K562 (cell line): ENCODE results near the gene HSD3B2.

Experiments used
- ADNP ChIP-seq: fragments of 200-800 bp; sonication (Bioruptor generic); IDR thresholded peaks from 2 replicates; pipeline ENCODE4 v1.6.1; 2016; ENCODE audit warnings: missing genetic modification characterization, missing compliant biosample characterization
- MAZ ChIP-seq, 2 experiments: fragments of 450-650 bp in 1 of 2; sonication (generic) in 1 of 2; formaldehyde crosslinking; IDR thresholded peaks in 1 of 2; conservative IDR thresholded peaks in 1 of 2; 2 replicates each; pipeline versions ENCODE4 v1.4.0 to v1.5.0; 2020; ENCODE audit warnings: mild to moderate bottlenecking in 1 of 2, missing genetic modification reagents in 1 of 2
- MEF2A ChIP-seq: IDR thresholded peaks from 2 replicates; pipeline ENCODE4 v1.6.1; 2011; ENCODE audit warnings: low read depth, mild to moderate bottlenecking, low read length, moderate library complexity; ENCODE audit not compliant: control insufficient read depth
- PKNOX1 ChIP-seq: fragments of 450-650 bp; IDR thresholded peaks from 2 replicates; pipeline ENCODE4 v1.6.1; 2016
- SRF ChIP-seq, 2 experiments: fragments of 250-450, 450-650 bp in 1 of 2; sonication (Bioruptor Pico) in 1 of 2; sonication (generic) in 1 of 2; formaldehyde crosslinking; IDR thresholded peaks; 2 replicates each; pipeline versions ENCODE4 v1.5.0 to v1.5.1; 2020 to 2022; ENCODE audit warnings: mild to moderate bottlenecking in 1 of 2, missing genetic modification reagents in 1 of 2
- ZNF274 ChIP-seq: IDR thresholded peaks from 2 replicates; pipeline ENCODE4 v1.6.1; 2011; ENCODE audit warnings: low read depth, mild to moderate bottlenecking, low read length, moderate library complexity, borderline replicate concordance

- no peak for TF ChIP-seq MEF2A
- no peak for TF ChIP-seq MAZ (CRISPR knock-in tag; conservative IDR thresholded peaks at IDR 0.05 in 1 of 2, IDR thresholded peaks at IDR 0.05 in 1 of 2)
- TF ChIP-seq SRF (CRISPR knock-in tag; IDR thresholded peaks at IDR 0.05), result no peak
- TF ChIP-seq ADNP (tag), result no peak
- no peak for TF ChIP-seq PKNOX1
- no peak for TF ChIP-seq ZNF274
These were observed 56.0 kb downstream of the HSD3B2 start for GRCh38 chr1:119470958-119471357.
